Measurements from ENCODE around the gene GUK1. TPM values are rescaled to one million over a fixed set of nuclear protein-coding genes. Genes with fewer than 3 reads are reported as not detected.

The GUK1 gene
- total and polyA plus RNA-seq, 2 donors (not counting 1 experiment from before 2014, with no cell fraction given) = 125 to 356 TPM

DNA sequence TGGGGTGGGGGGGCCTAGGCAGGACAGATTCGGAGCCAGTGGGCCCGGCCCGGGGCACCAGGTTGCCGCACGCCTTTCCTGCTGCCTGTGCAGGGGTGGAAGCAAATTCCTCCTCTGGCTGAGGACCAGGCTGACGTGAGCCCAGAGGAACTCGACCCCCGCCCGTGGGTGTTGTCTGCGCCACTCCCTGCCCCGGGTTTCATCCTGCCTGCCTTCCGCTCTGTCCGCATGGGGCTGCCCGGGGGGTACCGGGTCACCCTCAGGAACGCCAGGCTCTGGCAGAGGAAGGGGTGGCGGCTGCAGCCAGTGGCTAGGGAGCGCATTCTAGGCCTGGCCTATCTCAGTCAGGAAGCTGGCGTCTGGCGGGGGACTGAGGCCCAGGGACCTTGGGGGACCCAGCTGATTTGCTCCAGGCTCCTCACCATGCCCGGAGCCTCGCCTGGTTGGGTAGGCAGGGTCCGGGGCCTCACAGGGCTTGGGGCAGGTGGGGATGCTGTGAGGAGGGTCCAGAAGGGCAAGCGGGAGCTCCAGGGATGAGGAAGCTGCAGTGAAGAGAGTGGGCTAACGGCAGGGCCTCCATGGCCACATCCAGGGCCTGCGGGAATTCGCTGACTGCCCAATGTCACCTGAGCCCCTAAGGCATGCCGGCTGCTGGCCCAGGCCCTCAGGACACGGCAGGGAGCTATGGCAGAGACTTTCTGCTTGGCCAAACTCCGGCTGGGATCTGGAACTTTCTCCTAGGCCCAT is 23.1 kb downstream of the GUK1 start:
- H4K20me1 ChIP-seq (ENCODE audit: control insufficient read depth, insufficient read depth, low read length, poor library complexity, severe bottlenecking) = no peaks in the 10 kb centered on the region
- ChIA-PET CTCF (interaction anchor here (5.6 kb wide), 1 partner anchor 33 kb away, joined by 73 read pairs; no protein-coding TSS in a partner anchor), POLR2A (interaction anchor here (0.5 kb wide), 1 partner anchor 25 kb away, joined by 3 read pairs; no protein-coding TSS in a partner anchor)
- H3K9me3 ChIP-seq (ENCODE audit: control extremely low read depth in 1 of 3, control insufficient read depth in 2 of 3, insufficient read depth in 1 of 3, low read length in 2 of 3) = no peaks in the 10 kb centered on the region
- 68% methylated on average over 30 of the region's 30 CpGs for WGBS (ENCODE audit: insufficient coverage)
- no peak overlapping the region for H3K4me3 ChIP-seq (ENCODE audit: control extremely low read depth in 1 of 5, extremely low read depth in 1 of 5, insufficient read depth in 1 of 5, low read depth in 2 of 5, low read length in 4 of 5)
- H3K9ac ChIP-seq (ENCODE audit: low read length) = no peak overlapping the region
- Mint-ChIP-seq H3K4me3 (no peak overlapping the region), H3K27ac (no peak overlapping the region), H3K4me1 (peaks cover 26% of the 10 kb centered on the region), H3K9me3 (ENCODE audit: insufficient read depth) (no peaks in the 10 kb centered on the region), H3K27me3 (peaks cover 3% of the 10 kb centered on the region)
- DNase-seq (no peak), ATAC-seq (ENCODE audit: low read depth) (no peak)
- H3K4me1 ChIP-seq (ENCODE audit: control insufficient read depth in 2 of 2, insufficient read depth in 2 of 2, low read length in 2 of 2) = peaks cover 14 to 26% of the 10 kb centered on the region in 2 donors
- H3K4me2 ChIP-seq (replicated peaks; ENCODE audit: low read depth, low read length, poor library complexity, severe bottlenecking) = no peak overlapping the region
- peaks cover 0 to 9% (median 0%) of the 10 kb centered on the region in 4 experiments for H3K27me3 ChIP-seq (replicated peaks in 1 of 4; ENCODE audit: control extremely low read depth in 1 of 4, control insufficient read depth in 3 of 4, insufficient read depth in 4 of 4, low read length in 3 of 4)
- TF ChIP-seq, protein P1, sequence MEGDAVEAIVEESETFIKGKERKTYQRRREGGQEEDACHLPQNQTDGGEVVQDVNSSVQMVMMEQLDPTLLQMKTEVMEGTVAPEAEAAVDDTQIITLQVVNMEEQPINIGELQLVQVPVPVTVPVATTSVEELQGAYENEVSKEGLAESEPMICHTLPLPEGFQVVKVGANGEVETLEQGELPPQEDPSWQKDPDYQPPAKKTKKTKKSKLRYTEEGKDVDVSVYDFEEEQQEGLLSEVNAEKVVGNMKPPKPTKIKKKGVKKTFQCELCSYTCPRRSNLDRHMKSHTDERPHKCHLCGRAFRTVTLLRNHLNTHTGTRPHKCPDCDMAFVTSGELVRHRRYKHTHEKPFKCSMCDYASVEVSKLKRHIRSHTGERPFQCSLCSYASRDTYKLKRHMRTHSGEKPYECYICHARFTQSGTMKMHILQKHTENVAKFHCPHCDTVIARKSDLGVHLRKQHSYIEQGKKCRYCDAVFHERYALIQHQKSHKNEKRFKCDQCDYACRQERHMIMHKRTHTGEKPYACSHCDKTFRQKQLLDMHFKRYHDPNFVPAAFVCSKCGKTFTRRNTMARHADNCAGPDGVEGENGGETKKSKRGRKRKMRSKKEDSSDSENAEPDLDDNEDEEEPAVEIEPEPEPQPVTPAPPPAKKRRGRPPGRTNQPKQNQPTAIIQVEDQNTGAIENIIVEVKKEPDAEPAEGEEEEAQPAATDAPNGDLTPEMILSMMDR (IDR thresholded peaks at IDR 0.05) = no peak
- TF ChIP-seq EZH2 (IDR thresholded peaks at IDR 0.05; ENCODE audit: borderline replicate concordance, insufficient read depth, low read depth, low read length, poor library complexity, severe bottlenecking) = no peak
- no peak overlapping the region for H3K27ac ChIP-seq (ENCODE audit: low read length in 2 of 2)
- H3K36me3 ChIP-seq (replicated peaks in 1 of 2; ENCODE audit: control extremely low read depth in 1 of 2, control insufficient read depth in 1 of 2, extremely low read depth in 1 of 2, insufficient read depth in 2 of 2, low read length in 1 of 2) = no peaks in the 10 kb centered on the region
- intact Hi-C loops (cut with micrococcal nuclease) = no loop called here
- peaks cover 21% of the 10 kb centered on the region for H3K79me2 ChIP-seq (ENCODE audit: control insufficient read depth, insufficient read depth, low read length)
- no peak overlapping the region for H2AFZ ChIP-seq (ENCODE audit: insufficient read depth, low read depth, low read length, poor library complexity, severe bottlenecking)

All from B cell (primary cell).